Parathyroid adenoma (tissue), 2 donors: ENCODE measurements around the gene KLHL34.

Experiments
- H2AFZ ChIP-seq: fragments of 300-600 bp; sonication (generic); one replicate; pipeline ENCODE4 v1.7.0; 2017; ENCODE audit warnings: antibody characterized with exemption, mild to moderate bottlenecking
- H3K27ac ChIP-seq: fragments of 300-600 bp; sonication (generic); one replicate; pipeline ENCODE4 v1.7.0; 2017
- H3K27me3 ChIP-seq: fragments of 300-600 bp; sonication (generic); one replicate; pipeline ENCODE4 v1.7.0; 2017; ENCODE audit warnings: low read length; ENCODE audit not compliant: control insufficient read depth, insufficient read depth
- H3K36me3 ChIP-seq: fragments of 300-600 bp; sonication (generic); one replicate; pipeline ENCODE4 v1.7.0; 2017; ENCODE audit warnings: low read length; ENCODE audit not compliant: control insufficient read depth, insufficient read depth
- H3K4me1 ChIP-seq: fragments of 300-600 bp; sonication (generic); one replicate; pipeline ENCODE4 v1.7.0; 2017; ENCODE audit warnings: control low read depth
- H3K4me2 ChIP-seq: fragments of 300-600 bp; sonication (generic); one replicate; pipeline ENCODE4 v1.7.0; 2017; ENCODE audit warnings: low read length
- H3K4me3 ChIP-seq: fragments of 300-600 bp; sonication (generic); one replicate; pipeline ENCODE4 v1.7.0; 2017; ENCODE audit warnings: low read depth, low read length
- H3K79me2 ChIP-seq: fragments of 300-600 bp; sonication (generic); one replicate; pipeline ENCODE4 v1.7.0; 2017; ENCODE audit warnings: control low read depth
- H3K9ac ChIP-seq: fragments of 300-600 bp; sonication (generic); one replicate; pipeline ENCODE4 v1.7.0; 2017; ENCODE audit warnings: mild to moderate bottlenecking
- H3K9me3 ChIP-seq: fragments of 300-600 bp; sonication (generic); one replicate; pipeline ENCODE4 v1.7.0; 2017; ENCODE audit warnings: low read length; ENCODE audit not compliant: control insufficient read depth
- CTCF ChIP-seq: fragments of 300-600 bp; sonication (generic); IDR thresholded peaks from one replicate; pipeline ENCODE4 v1.7.0; 2017; ENCODE audit warnings: antibody characterized with exemption, mild to moderate bottlenecking
- donor health status: primary hyperparathyroidism.

Gene KLHL34, protein sequence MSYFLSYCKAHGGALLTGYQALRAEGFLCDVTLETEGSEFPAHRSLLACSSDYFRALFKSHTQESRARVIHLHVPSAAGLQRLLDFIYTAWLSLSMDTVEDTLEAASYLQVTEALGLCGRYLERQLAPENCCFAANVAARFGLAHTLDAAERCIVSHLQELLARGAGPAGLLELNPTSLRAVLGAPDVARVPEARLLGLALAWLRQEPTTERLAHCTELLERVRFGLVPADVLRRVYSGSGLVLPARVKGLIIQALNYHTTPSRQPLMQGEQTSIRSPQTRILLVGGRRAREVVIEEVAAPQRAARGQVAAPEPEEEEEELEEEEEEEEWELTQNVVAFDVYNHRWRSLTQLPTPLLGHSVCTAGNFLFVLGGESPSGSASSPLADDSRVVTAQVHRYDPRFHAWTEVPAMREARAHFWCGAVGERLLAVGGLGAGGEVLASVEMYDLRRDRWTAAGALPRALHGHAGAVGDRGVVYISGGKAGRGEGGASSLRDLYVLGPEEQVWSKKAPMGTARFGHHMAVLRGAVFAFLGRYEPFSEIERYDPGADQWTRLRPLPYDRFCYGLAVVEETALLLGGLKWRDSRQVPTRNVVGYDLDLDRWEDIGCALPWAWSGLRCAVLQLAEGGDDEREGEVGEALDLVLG

DNA sequence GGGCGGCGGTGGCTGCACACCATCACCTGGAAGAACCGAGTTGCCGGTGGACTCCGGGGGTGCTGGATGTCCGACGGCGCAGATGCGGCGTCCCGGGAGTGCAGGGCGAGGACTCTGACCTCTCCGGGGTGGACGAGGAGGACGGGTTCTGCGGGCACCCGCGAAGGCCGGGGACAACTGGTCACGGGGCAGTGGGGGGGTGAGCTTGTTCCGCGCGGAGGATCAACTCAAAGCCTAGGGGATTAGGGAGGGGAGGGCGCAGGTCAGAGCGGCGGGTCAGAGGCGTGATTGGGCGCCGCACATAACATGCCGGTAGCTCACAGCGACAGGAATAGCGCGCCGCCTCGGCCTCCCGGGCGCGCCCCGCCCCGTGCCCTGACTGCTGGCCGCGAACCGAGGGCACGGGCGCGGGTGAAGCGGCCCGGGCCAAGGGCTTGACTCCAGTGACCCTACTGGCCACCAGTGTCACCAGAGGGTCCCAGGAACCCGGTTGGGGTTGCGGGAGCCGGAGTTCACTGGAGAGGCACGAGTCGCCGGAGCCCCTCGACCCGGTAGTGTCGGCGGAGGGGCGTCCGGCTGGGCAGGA is at the start of gene KLHL34:
KLHL34 (minus strand) TSS at position 179 of the 586 bp plus-strand sequence. CDS start 542 bp downstream, outside the sequence.
- no peak within 1 kb of the TSS for H3K4me3 ChIP-seq

DNA sequence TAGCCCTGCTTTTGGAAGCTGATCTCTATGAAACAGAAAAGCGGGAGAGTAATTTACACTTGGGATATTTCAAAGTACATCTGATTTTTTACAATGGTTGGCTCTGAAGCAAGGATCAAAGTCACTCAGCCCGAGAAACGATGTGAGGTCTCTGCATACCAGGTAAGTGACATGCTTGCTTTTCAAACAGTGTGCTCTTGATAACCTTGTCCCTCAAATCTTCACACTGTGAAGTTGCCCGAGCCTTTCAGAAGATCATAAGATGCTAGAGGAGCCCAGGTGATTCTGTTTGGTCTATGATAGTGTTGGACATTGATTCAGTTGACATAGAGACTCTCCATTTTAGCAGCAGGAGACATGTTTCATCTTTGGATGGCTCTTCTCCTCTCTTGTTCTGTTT is 47.1 kb upstream of the KLHL34 start:
- Histone ChIP-seq H3K36me3 (no peaks in the 10 kb centered on the region), H3K4me3 (no peak overlapping the region), H2AFZ (no peak overlapping the region), H3K79me2 (no peaks in the 10 kb centered on the region), H3K4me1 (no peaks in the 10 kb centered on the region), H3K4me2 (no peak overlapping the region), H3K9me3 (no peaks in the 10 kb centered on the region), H3K27me3 (no peaks in the 10 kb centered on the region), H3K9ac (no peak overlapping the region), H3K27ac (no peak overlapping the region)
- TF ChIP-seq CTCF, result no peak

More for the DNA sequence above, at the start of gene KLHL34:
- no peak within 1 kb of the TSS for H3K4me2 ChIP-seq
- no peak within 1 kb of the TSS for H2AFZ ChIP-seq
- H3K36me3 ChIP-seq, result no peaks in the 10 kb centered on the region
- no peak within 1 kb of the TSS for H3K9ac ChIP-seq
- H3K79me2 ChIP-seq, result no peaks in the 10 kb centered on the region
- H3K4me1 ChIP-seq, result no peaks in the 10 kb centered on the region
- no peak within 1 kb of the TSS for H3K27ac ChIP-seq
- no peak for TF ChIP-seq CTCF
- no peaks in the 10 kb centered on the region for H3K9me3 ChIP-seq
- no peaks in the 10 kb centered on the region for H3K27me3 ChIP-seq

GRCh38 chrX:21702725-21703124 is 44.6 kb upstream of the KLHL34 start:
- TF ChIP-seq CTCF, result no peak
- H3K79me2 ChIP-seq, result no peaks in the 10 kb centered on the region
- H3K4me1 ChIP-seq, result no peaks in the 10 kb centered on the region
- H3K9me3 ChIP-seq, result no peaks in the 10 kb centered on the region
- no peaks in the 10 kb centered on the region for H3K27me3 ChIP-seq
- H2AFZ ChIP-seq, result no peak overlapping the region
- no peak overlapping the region for H3K27ac ChIP-seq
- H3K36me3 ChIP-seq, result no peaks in the 10 kb centered on the region
- H3K9ac ChIP-seq, result no peak overlapping the region
- no peak overlapping the region for H3K4me3 ChIP-seq
- H3K4me2 ChIP-seq, result no peak overlapping the region

- Histone ChIP-seq H3K79me2 (no peaks in the 10 kb centered on the region), H3K9me3 (no peaks in the 10 kb centered on the region), H3K36me3 (no peaks in the 10 kb centered on the region), H3K27me3 (no peaks in the 10 kb centered on the region), H3K4me1 (no peaks in the 10 kb centered on the region), H2AFZ (no peak overlapping the region), H3K9ac (no peak overlapping the region), H3K4me2 (no peak overlapping the region), H3K4me3 (no peak overlapping the region), H3K27ac (no peak overlapping the region)
- TF ChIP-seq CTCF, result no peak
These were observed 42.8 kb upstream of the KLHL34 start for GRCh38 chrX:21700967-21701366.
